Sigmoid colon (tissue), 7 donors: ENCODE data around the gene MYO7B. TPM values are rescaled to one million over a fixed set of nuclear protein-coding genes. Genes with fewer than 3 reads are reported as not detected.
"Not testable (repeated sequence)": the region's sequence is repeated elsewhere in the genome, so short reads cannot be mapped to it uniquely, and the experiment has no call there.

Experiments
- DNase-seq: peaks from one replicate; pipeline ENCODE4 v3.0.0-alpha.2; 2019
- H3K27ac ChIP-seq, 4 donors: fragments of 200-600 bp; sonication (generic); one replicate each; pipeline ENCODE4 v1.5.1; 2016 to 2019; ENCODE audit warnings: mild to moderate bottlenecking in 1 of 4
- H3K27me3 ChIP-seq, 3 donors: fragments of 200-600 bp; sonication (generic); one replicate each; pipeline ENCODE4 v1.5.1; 2019; ENCODE audit warnings: mild to moderate bottlenecking in 1 of 3
- H3K36me3 ChIP-seq, 4 donors: fragments of 200-600 bp; sonication (generic); one replicate each; pipeline ENCODE4 v1.5.1; 2016 to 2019
- H3K4me1 ChIP-seq, 4 donors: fragments of 200-600 bp; sonication (generic); one replicate each; pipeline ENCODE4 v1.5.1; 2017 to 2019
- H3K4me3 ChIP-seq, 4 donors: fragments of 200-600 bp; sonication (generic); one replicate each; pipeline ENCODE4 v1.5.1; 2017 to 2019; ENCODE audit warnings: mild to moderate bottlenecking in 2 of 4, moderate library complexity in 1 of 4
- H3K9me3 ChIP-seq, 4 donors: fragments of 200-600 bp in 3 of 4; sonication (generic) in 3 of 4; one replicate each; pipeline versions ENCODE4 v1.5.1 to v1.6.1; 2013 to 2019
- CTCF ChIP-seq, 4 experiments: fragments of 450-650 bp in 3 of 4; fragments of 200-600 bp in 1 of 4; IDR thresholded peaks; one replicate each; pipeline ENCODE4 v1.5.1; 2016 to 2019; ENCODE audit warnings: antibody characterized with exemption in 4 of 4, mild to moderate bottlenecking in 3 of 4, moderate library complexity in 2 of 4
- EP300 ChIP-seq, 4 donors: sonication (generic); formaldehyde crosslinking; IDR thresholded peaks; one replicate each; pipeline ENCODE4 v1.6.1; 2017; ENCODE audit warnings: antibody characterized with exemption in 4 of 4
- POLR2A ChIP-seq, 2 donors: fragments of 450-650 bp; IDR thresholded peaks; one replicate each; pipeline ENCODE4 v1.6.1; 2016; ENCODE audit warnings: antibody characterized with exemption in 2 of 2, mild to moderate bottlenecking in 2 of 2, moderate library complexity in 2 of 2
- POLR2AphosphoS5 ChIP-seq, 4 donors: sonication (generic); formaldehyde crosslinking; IDR thresholded peaks; one replicate each; pipeline ENCODE4 v1.6.1; 2017; ENCODE audit warnings: antibody characterized with exemption in 4 of 4
- WGBS, 2 donors: extraction: QIAGEN DNeasy Blood & Tissue Kit; methylation state at CpG; one replicate each; pipeline ENCODE4 v1.1.7; 2013; 5-methylcytosine and 5-hydroxymethylcytosine counted together
- intact Hi-C: fragments of 100-400 bp; cut with DNase I; formaldehyde crosslinking; loops from one replicate; pipeline ENCODE4 v1.15.1; 2023
- polyA plus RNA-seq, 3 donors: library from polyadenylated mRNA; stranded (reverse); fragments of 200-250 nt; gene quantifications; one replicate each; pipeline ENCODE4 v1.2.3, GENCODE V29; 2013
- total RNA-seq, 4 donors: library from RNA; depleted of rRNA; stranded (reverse); fragments of >200 nt; gene quantifications; one replicate each; pipeline ENCODE4 v1.1.0, GENCODE V29; 2016
- donor health status: healthy with polysubstance abuse.
- donor health status: Bipolar disorder and iron deficiency.
- donor health status: healthy.

Gene MYO7B
- total and polyA plus RNA-seq, 7 donors = 0.54 to 128 (median 30.3) TPM; not detected in 1

DNA sequence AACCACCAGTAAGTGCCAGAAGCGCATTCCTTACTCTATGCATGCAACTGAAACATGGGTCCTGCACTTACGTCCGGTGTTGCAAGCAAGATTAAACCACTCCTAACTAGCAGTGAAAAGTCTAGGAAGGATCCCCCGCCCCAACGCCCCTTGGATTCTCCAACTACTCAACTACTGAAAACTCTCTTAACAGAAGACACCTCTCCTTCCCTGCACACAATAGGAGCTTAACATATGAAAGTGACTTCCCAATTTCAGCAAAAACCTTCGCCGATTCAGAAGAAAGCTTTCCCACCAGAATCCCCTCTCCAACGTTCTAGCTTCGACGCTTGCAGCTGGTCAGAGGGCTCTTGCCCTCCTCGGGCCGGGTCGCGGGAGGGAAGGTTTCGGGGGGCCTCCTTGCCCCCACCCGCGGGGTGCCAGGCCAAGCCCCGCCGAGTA, 9.8 kb upstream of the MYO7B start:
- H3K36me3 ChIP-seq = peaks cover 0 to 23% (median 0%) of the 10 kb centered on the region in 4 donors
- peak overlapping the region; percentile 93 to 98 (median 95) for H3K27ac ChIP-seq
- DNase-seq = no peak
- peaks cover 0 to 26% (median 21%) of the 10 kb centered on the region in 4 donors for H3K4me1 ChIP-seq
- H3K9me3 ChIP-seq = no peaks in the 10 kb centered on the region
- H3K27me3 ChIP-seq = no peaks in the 10 kb centered on the region
- TF ChIP-seq POLR2A (IDR thresholded peaks at IDR 0.05) (no peak), POLR2AphosphoS5 (IDR thresholded peaks at IDR 0.05) (no peak), CTCF (IDR thresholded peaks at IDR 0.05) (no peak), EP300 (IDR thresholded peaks at IDR 0.05) (no peak)
- WGBS, 2 donors = 0% methylated on average over 19 of the region's 19 CpGs
- H3K4me3 ChIP-seq = peak overlapping the region; percentile 89 to 99 (median 94)
- intact Hi-C loops = loop anchor here (2.0 to 5.0 kb wide), 4 partner anchors 118 to 287 kb away; partner anchors contain the start of genes MAP3K2, SFT2D3 and WDR33

GRCh38 chr2:127526132-127527000, 9.1 kb upstream of the MYO7B start, which contains the start of gene IWS1:
TSS of gene IWS1 (minus strand) at chr2:127526489. CDS start at chr2:127526208, 281 bp downstream.
- Histone ChIP-seq H3K4me3 (peak within 1 kb of the TSS; percentile 89 to 99 (median 94)), H3K27me3 (no peaks in the 10 kb centered on the region), H3K9me3 (no peaks in the 10 kb centered on the region), H3K36me3 (peaks cover 0 to 19% (median 0%) of the 10 kb centered on the region in 4 donors), H3K27ac (peak within 1 kb of the TSS; percentile 93 to 98 (median 95)), H3K4me1 (peaks cover 0 to 26% (median 21%) of the 10 kb centered on the region in 4 donors)
- 0% methylated on average over 70 of the region's 70 CpGs for WGBS, 2 donors
- DNase-seq = peak; percentile 98
- TF ChIP-seq POLR2A (IDR thresholded peaks at IDR 0.05) (peak; percentile 68 to 82), POLR2AphosphoS5 (IDR thresholded peaks at IDR 0.05) (peak; percentile 85 to 96 (median 90)), EP300 (IDR thresholded peaks at IDR 0.05) (peak in 2 of 4 donors; percentile 29 to 45), CTCF (IDR thresholded peaks at IDR 0.05) (peak in 3 of 4 experiments; percentile 36 to 62 (median 52))
- intact Hi-C loops = loop anchor here (2.0 to 5.0 kb wide), 4 partner anchors 119 to 286 kb away; partner anchors contain the start of genes MAP3K2, SFT2D3 and WDR33

GRCh38 chr2:127527001-127527804, 8.3 kb upstream of the MYO7B start:
- H3K27ac ChIP-seq = peak overlapping the region; percentile 93 to 98 (median 95)
- peaks cover 0 to 14% (median 0%) of the 10 kb centered on the region in 4 donors for H3K36me3 ChIP-seq
- no peaks in the 10 kb centered on the region for H3K27me3 ChIP-seq
- intact Hi-C loops = loop anchor here (2.0 to 5.0 kb wide), 4 partner anchors 120 to 285 kb away; partner anchors contain the start of genes MAP3K2, SFT2D3 and WDR33
- no peaks in the 10 kb centered on the region for H3K9me3 ChIP-seq
- TF ChIP-seq CTCF (IDR thresholded peaks at IDR 0.05) = no peak
- no peak for TF ChIP-seq POLR2AphosphoS5 (IDR thresholded peaks at IDR 0.05)
- no peak for TF ChIP-seq EP300 (IDR thresholded peaks at IDR 0.05)
- no peak for TF ChIP-seq POLR2A (IDR thresholded peaks at IDR 0.05)
- WGBS, 2 donors = 8 to 18% methylated on average over 13 of the region's 13 CpGs
- H3K4me1 ChIP-seq = peaks cover 0 to 26% (median 21%) of the 10 kb centered on the region in 4 donors
- no peak for DNase-seq
- H3K4me3 ChIP-seq = peak overlapping the region; percentile 89 to 99 (median 94)

DNA sequence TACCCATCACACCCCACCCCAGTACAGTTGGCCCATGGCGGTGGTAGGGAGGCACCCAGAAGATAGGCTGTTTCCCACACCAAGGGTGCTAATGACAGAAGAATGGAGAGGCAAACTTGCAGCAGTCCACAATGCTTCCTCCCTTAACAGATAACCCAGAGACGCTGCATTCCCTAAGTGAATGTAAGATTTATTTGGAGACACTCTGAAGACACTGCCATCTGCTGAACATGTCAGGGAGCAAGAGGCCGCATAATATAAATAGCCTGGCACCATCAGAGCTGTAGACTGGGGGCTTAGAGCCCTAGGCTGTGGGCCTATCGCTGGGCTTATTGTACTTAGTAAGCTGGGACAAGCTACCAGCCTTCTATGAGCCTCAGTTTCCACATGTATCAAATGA, 7.0 kb upstream of the MYO7B start:
- Histone ChIP-seq H3K27ac (no peak overlapping the region), H3K4me1 (peaks cover 0 to 26% (median 21%) of the 10 kb centered on the region in 4 donors), H3K27me3 (no peaks in the 10 kb centered on the region), H3K36me3 (peaks cover 0 to 1% (median 0%) of the 10 kb centered on the region in 4 donors), H3K4me3 (no peak overlapping the region), H3K9me3 (no peaks in the 10 kb centered on the region)
- intact Hi-C loops = loop anchor here (5.0 kb wide), 2 partner anchors 121 to 284 kb away; partner anchors contain the start of gene WDR33
- whole genome bisulfite sequencing, 2 donors = 65 to 70% methylated on average over 4 of the region's 4 CpGs
- DNase-seq = no peak
- TF ChIP-seq POLR2AphosphoS5 (IDR thresholded peaks at IDR 0.05) (no peak), POLR2A (IDR thresholded peaks at IDR 0.05) (no peak), EP300 (IDR thresholded peaks at IDR 0.05) (no peak), CTCF (IDR thresholded peaks at IDR 0.05) (no peak)

- 87 to 93% methylated on average over 2 of the region's 2 CpGs for WGBS, 2 donors
- not testable (repeated sequence) for H3K9me3 ChIP-seq, DNase-seq, H3K36me3 ChIP-seq, H3K4me3 ChIP-seq, H3K27me3 ChIP-seq, H3K27ac ChIP-seq
- intact Hi-C loops = loop anchor here (5.0 kb wide), 2 partner anchors 122 to 283 kb away; partner anchors contain the start of gene WDR33
- peaks cover 0 to 19% (median 14%) of the 10 kb centered on the region in 4 donors for H3K4me1 ChIP-seq
These were observed 6.1 kb upstream of the MYO7B start for GRCh38 chr2:127529416-127529815.
